GM23338 (cell line): ENCODE data around the gene MSL3.

Experiments used
- CTCF ChIP-seq, 2 experiments: fragments of 200-600 bp in 1 of 2; sonication (generic) in 1 of 2; conservative IDR thresholded peaks; 2 replicates each; pipeline versions ENCODE4 v1.5.1 to v1.6.1; 2016 to 2017; ENCODE audit warnings: antibody characterized with exemption in 2 of 2, low read depth in 2 of 2, mild to moderate bottlenecking in 2 of 2, moderate library complexity in 1 of 2
- ETS1 ChIP-seq: IDR thresholded peaks from 2 replicates; pipeline ENCODE4 v1.6.1; 2016; ENCODE audit warnings: antibody characterized with exemption
- POLR2AphosphoS5 ChIP-seq: IDR thresholded peaks from 2 replicates; pipeline ENCODE4 v1.6.1; 2016; ENCODE audit warnings: antibody characterized with exemption, low read depth

GRCh38 chrX:11728556-11728955, 29.5 kb upstream of the MSL3 start:
- TF ChIP-seq CTCF (conservative IDR thresholded peaks at IDR 0.05; ENCODE audit: low read depth in 2 of 2) (no peak), POLR2AphosphoS5 (no peak), ETS1 (no peak)
